Dorsolateral prefrontal cortex (tissue), 118 donors: Measurements from ENCODE around the gene SLC16A4. TPM values are rescaled to one million over a fixed set of nuclear protein-coding genes. Genes with fewer than 3 reads are reported as not detected.

Experiments
- total RNA-seq, 120 experiments: library from RNA; stranded (reverse); gene quantifications; one replicate each; pipeline versions ENCODE4 v1.2.3 to v1.2.4, GENCODE V29; 2022

Gene SLC16A4
- total RNA-seq, 120 experiments from 2014 or later: 1.3 to 9.9 (median 4.7) TPM

Other genes starting within 250 kb of the SLC16A4 start
- 100 to 1,000 TPM in 89 of 120 experiments, 10 to 100 TPM in 31; 37.5 to 182 (median 122) TPM for gene SLC6A17, start 240.5 kb downstream of the SLC16A4 start, total RNA-seq
- gene KCNC4, start 180.7 kb downstream of the SLC16A4 start, total RNA-seq: 10 to 100 TPM; 16.2 to 73.4 (median 46.6) TPM
- 10 to 100 TPM; 17.5 to 31.2 (median 23.8) TPM for gene RBM15, start 51.6 kb downstream of the SLC16A4 start, total RNA-seq
- 100 to 1,000 TPM in 77 of 120 experiments, 10 to 100 TPM in 43; 68.7 to 146 (median 106) TPM for gene LAMTOR5, start 16.7 kb upstream of the SLC16A4 start, total RNA-seq
- under 1 TPM in 37 of 120 experiments, not detected in 83; 0.29 to 0.89 (median 0.45) TPM for gene PROK1, start 60.1 kb upstream of the SLC16A4 start, total RNA-seq
- under 1 TPM in 2 of 120 experiments, not detected in 118; 0.26 TPM for gene KCNA10, start 128.1 kb upstream of the SLC16A4 start, total RNA-seq
- gene KCNA2, start 215.3 kb upstream of the SLC16A4 start, total RNA-seq: 100 to 1,000 TPM in 119 of 120 experiments, 10 to 100 TPM in 1; 66.5 to 334 (median 205) TPM